Measurements from ENCODE around the gene PRIM2. TPM values are rescaled to one million over a fixed set of nuclear protein-coding genes. Genes with fewer than 3 reads are reported as not detected.
"Not testable (repeated sequence)": the region's sequence is repeated elsewhere in the genome, so short reads cannot be mapped to it uniquely, and the experiment has no call there.

PRIM2 gene
- total and polyA plus RNA-seq, 2 experiments from 2014 or later = 27.9 to 61.3 TPM

GRCh38 chr6:57283911-57284455 is 33.4 kb upstream of the PRIM2 start:
- Histone ChIP-seq H3K4me1 (ENCODE audit: insufficient read depth) (0 out of 2 replicates have a peak, but pooled peaks cover 8% of the 10 kb centered on the region), H3K79me2 (ENCODE audit: insufficient read depth) (no peaks in the 10 kb centered on the region), H3K9me3 (ENCODE audit: low read depth) (no peaks in the 10 kb centered on the region), H3K27ac (no peak overlapping the region), H3K4me3 (no peak overlapping the region), H3K9me2 (ENCODE audit: insufficient read depth) (0 out of 2 replicates have a peak, but pooled peaks cover 8% of the 10 kb centered on the region), H4K20me1 (ENCODE audit: insufficient read depth) (no peaks in the 10 kb centered on the region), H3K9ac (no peak overlapping the region), H3K27me3 (replicated peaks; ENCODE audit: insufficient read depth) (no peaks in the 10 kb centered on the region), H3K4me2 (ENCODE audit: unreplicated experiment) (no peak overlapping the region), H3F3A (ENCODE audit: insufficient read depth) (no peaks in the 10 kb centered on the region), H2AFZ (no peak overlapping the region), H3K36me3 (ENCODE audit: low read depth) (no peaks in the 10 kb centered on the region)
- DNase-seq = no peak
- WGBS, 2 experiments (ENCODE audit: low coverage in 1 of 2, low lambda C conversion rate in 2 of 2, missing lambda C conversion rate in 2 of 2) = 61 to 72% methylated on average over 2 of the region's 2 CpGs
- TF ChIP-seq EZH2phosphoT487 (IDR thresholded peaks at IDR 0.05; ENCODE audit: insufficient read depth, low read depth) (no peak), EZH2 (IDR thresholded peaks at IDR 0.05; ENCODE audit: insufficient read depth, poor library complexity, severe bottlenecking) (no peak)
- in situ Hi-C loops (cut with MboI) = no loop called here

- H3K4me3 ChIP-seq; H3K4me1 ChIP-seq (ENCODE audit: insufficient read depth); DNase-seq; H3K9me2 ChIP-seq (ENCODE audit: insufficient read depth); H4K20me1 ChIP-seq (ENCODE audit: insufficient read depth); H3K36me3 ChIP-seq (ENCODE audit: low read depth); H3K4me2 ChIP-seq (ENCODE audit: unreplicated experiment); in situ Hi-C loops (cut with MboI); H2AFZ ChIP-seq; H3K9me3 ChIP-seq (ENCODE audit: low read depth); H3K9ac ChIP-seq; H3K27me3 ChIP-seq (replicated peaks; ENCODE audit: insufficient read depth); H3K27ac ChIP-seq; H3K79me2 ChIP-seq (ENCODE audit: insufficient read depth); H3F3A ChIP-seq (ENCODE audit: insufficient read depth): not testable (repeated sequence)
- WGBS, 2 experiments (ENCODE audit: low coverage in 1 of 2, low lambda C conversion rate in 2 of 2, missing lambda C conversion rate in 2 of 2) = 86 to 94% methylated on average over 11 to 12 of the region's 12 CpGs
Measured at GRCh38 chr6:57288136-57288535, 29.3 kb upstream of the PRIM2 start.

GRCh38 chr6:57293472-57293871 is 24.0 kb upstream of the PRIM2 start:
- H3K4me2 ChIP-seq (ENCODE audit: unreplicated experiment); H2AFZ ChIP-seq; H3K9me2 ChIP-seq (ENCODE audit: insufficient read depth); H3F3A ChIP-seq (ENCODE audit: insufficient read depth); H4K20me1 ChIP-seq (ENCODE audit: insufficient read depth); H3K36me3 ChIP-seq (ENCODE audit: low read depth); H3K9ac ChIP-seq; H3K9me3 ChIP-seq (ENCODE audit: low read depth); H3K27me3 ChIP-seq (replicated peaks; ENCODE audit: insufficient read depth); H3K27ac ChIP-seq; DNase-seq; in situ Hi-C loops (cut with MboI); H3K79me2 ChIP-seq (ENCODE audit: insufficient read depth); H3K4me3 ChIP-seq: not testable (repeated sequence)
- 80 to 88% methylated on average over 1 of the region's 1 CpG for WGBS, 2 experiments (ENCODE audit: low coverage in 1 of 2, low lambda C conversion rate in 2 of 2, missing lambda C conversion rate in 2 of 2)
- peaks cover 11% of the 10 kb centered on the region for H3K4me1 ChIP-seq (ENCODE audit: insufficient read depth)

GRCh38 chr6:57294862-57295445 is 22.5 kb upstream of the PRIM2 start:
- WGBS, 2 experiments (ENCODE audit: low coverage in 1 of 2, low lambda C conversion rate in 2 of 2, missing lambda C conversion rate in 2 of 2) = 21 to 23% methylated on average over 6 of the region's 6 CpGs
- in situ Hi-C loops (cut with MboI) = no loop called here
- peak; percentile 63 for DNase-seq
- Histone ChIP-seq H3F3A (ENCODE audit: insufficient read depth) (no peaks in the 10 kb centered on the region), H3K9ac (no peak overlapping the region), H3K36me3 (ENCODE audit: low read depth) (no peaks in the 10 kb centered on the region), H4K20me1 (ENCODE audit: insufficient read depth) (no peaks in the 10 kb centered on the region), H3K79me2 (ENCODE audit: insufficient read depth) (no peaks in the 10 kb centered on the region), H3K4me3 (no peak overlapping the region), H3K27ac (peak overlapping the region; percentile 47), H3K27me3 (replicated peaks; ENCODE audit: insufficient read depth) (no peaks in the 10 kb centered on the region), H3K9me2 (ENCODE audit: insufficient read depth) (no peaks in the 10 kb centered on the region), H3K9me3 (ENCODE audit: low read depth) (no peaks in the 10 kb centered on the region), H3K4me1 (ENCODE audit: insufficient read depth) (peaks cover 11% of the 10 kb centered on the region), H3K4me2 (ENCODE audit: unreplicated experiment) (no peak overlapping the region), H2AFZ (peak overlapping the region; percentile 17)
- TF ChIP-seq EZH2 (IDR thresholded peaks at IDR 0.05; ENCODE audit: insufficient read depth, poor library complexity, severe bottlenecking) (no peak), EZH2phosphoT487 (IDR thresholded peaks at IDR 0.05; ENCODE audit: insufficient read depth, low read depth) (no peak)

- Histone ChIP-seq H3K9ac (no peak overlapping the region), H3K4me1 (ENCODE audit: insufficient read depth) (peaks cover 11% of the 10 kb centered on the region), H3K4me3 (no peak overlapping the region), H3K27ac (no peak overlapping the region), H3F3A (ENCODE audit: insufficient read depth) (no peaks in the 10 kb centered on the region), H4K20me1 (ENCODE audit: insufficient read depth) (no peaks in the 10 kb centered on the region), H2AFZ (0 out of 2 replicates have a peak overlapping the region, but pooled peaks have one; percentile 7), H3K79me2 (ENCODE audit: insufficient read depth) (no peaks in the 10 kb centered on the region), H3K9me2 (ENCODE audit: insufficient read depth) (no peaks in the 10 kb centered on the region), H3K9me3 (ENCODE audit: low read depth) (no peaks in the 10 kb centered on the region), H3K4me2 (ENCODE audit: unreplicated experiment) (no peak overlapping the region), H3K36me3 (ENCODE audit: low read depth) (no peaks in the 10 kb centered on the region), H3K27me3 (replicated peaks; ENCODE audit: insufficient read depth) (no peaks in the 10 kb centered on the region)
- in situ Hi-C loops (cut with MboI) = no loop called here
- DNase-seq = no peak
- TF ChIP-seq EZH2phosphoT487 (IDR thresholded peaks at IDR 0.05; ENCODE audit: insufficient read depth, low read depth) = no peak
- 92 to 96% methylated on average over 1 of the region's 1 CpG for WGBS, 2 experiments (ENCODE audit: low coverage in 1 of 2, low lambda C conversion rate in 2 of 2, missing lambda C conversion rate in 2 of 2)
Measured at GRCh38 chr6:57297505-57297904, 19.9 kb upstream of the PRIM2 start.

Data from GM23248 (cell line).